Measurements from ENCODE around the gene JPT1.

- TF ChIP-seq POLR2A (IDR thresholded peaks at IDR 0.05) (no peak), CTCF (IDR thresholded peaks at IDR 0.05 in 8 of 11, conservative IDR thresholded peaks at IDR 0.05 in 3 of 11) (no peak)
Measured at GRCh38 chr17:75160211-75160610, 5.9 kb upstream of the JPT1 start.

All from spleen (tissue), 7 donors.